GM21825 (cell line): ENCODE measurements around the gene GSTT4.
"Not testable (repeated sequence)": the region's sequence is repeated elsewhere in the genome, so short reads cannot be mapped to it uniquely, and the experiment has no call there.

Experiments used
- ATAC-seq: cut with Tn5 transposase; IDR thresholded peaks from one replicate; pipeline ENCODE4 v1.9.1; 2021; ENCODE audit warnings: mild to moderate bottlenecking, moderate library complexity; ENCODE audit not compliant: unreplicated experiment

GSTT4 gene

GRCh38 chr22:23954193-23954990, 50.9 kb downstream of the GSTT4 start:
- ATAC-seq: not testable (repeated sequence)

GRCh38 chr22:23953485-23953884, 51.8 kb downstream of the GSTT4 start:
- ATAC-seq: not testable (repeated sequence)

- not testable (repeated sequence) for ATAC-seq
These were observed 52.4 kb downstream of the GSTT4 start for GRCh38 chr22:23952794-23953405.

GRCh38 chr22:23951383-23951782, 53.9 kb downstream of the GSTT4 start:
- not testable (repeated sequence) for ATAC-seq

GRCh38 chr22:23949764-23950163, 55.5 kb downstream of the GSTT4 start:
- not testable (repeated sequence) for ATAC-seq
